ENCODE results near the gene SMPD3.

The SMPD3 gene

GRCh38 chr16:68369168-68369567, 79.1 kb downstream of the SMPD3 start:
- DNase-seq (ENCODE audit: low spot score): no peak

GRCh38 chr16:68368301-68368888, 79.9 kb downstream of the SMPD3 start:
- DNase-seq (ENCODE audit: low spot score): no peak

- DNase-seq (ENCODE audit: low spot score): no peak
These were observed 80.4 kb downstream of the SMPD3 start for GRCh38 chr16:68367891-68368290.

- no peak for DNase-seq (ENCODE audit: low spot score)
These were observed 80.9 kb downstream of the SMPD3 start for GRCh38 chr16:68367440-68367839.

GRCh38 chr16:68367030-68367429, 81.3 kb downstream of the SMPD3 start:
- no peak for DNase-seq (ENCODE audit: low spot score)

- no peak for DNase-seq (ENCODE audit: low spot score)
These were observed 82.2 kb downstream of the SMPD3 start for GRCh38 chr16:68366062-68366461.

- DNase-seq (ENCODE audit: low spot score): peak; percentile 33
These were observed 83.0 kb downstream of the SMPD3 start for GRCh38 chr16:68365167-68365817.

GRCh38 chr16:68364561-68364998, 83.7 kb downstream of the SMPD3 start:
- no peak for DNase-seq (ENCODE audit: low spot score)

GRCh38 chr16:68363658-68364521, 84.4 kb downstream of the SMPD3 start:
- DNase-seq (ENCODE audit: low spot score): no peak

- no peak for DNase-seq (ENCODE audit: low spot score)
These were observed 85.2 kb downstream of the SMPD3 start for GRCh38 chr16:68362947-68363657.

GRCh38 chr16:68362262-68362913, 85.9 kb downstream of the SMPD3 start:
- DNase-seq (ENCODE audit: low spot score): no peak

GRCh38 chr16:68361485-68361884, 86.8 kb downstream of the SMPD3 start:
- no peak for DNase-seq (ENCODE audit: low spot score)

- peak; percentile 20 for DNase-seq (ENCODE audit: low spot score)
These were observed 87.4 kb downstream of the SMPD3 start for GRCh38 chr16:68360956-68361355.

- DNase-seq (ENCODE audit: low spot score): no peak
These were observed 87.8 kb downstream of the SMPD3 start for GRCh38 chr16:68360547-68360946.

GRCh38 chr16:68359398-68360191, 88.7 kb downstream of the SMPD3 start:
- no peak for DNase-seq (ENCODE audit: low spot score)

GRCh38 chr16:68358951-68359350, 89.4 kb downstream of the SMPD3 start:
- DNase-seq (ENCODE audit: low spot score): no peak

GRCh38 chr16:68357923-68358322, 90.4 kb downstream of the SMPD3 start:
- DNase-seq (ENCODE audit: low spot score): no peak

- DNase-seq (ENCODE audit: low spot score): no peak
These were observed 90.8 kb downstream of the SMPD3 start for GRCh38 chr16:68357521-68357922.

- DNase-seq (ENCODE audit: low spot score): no peak
These were observed 91.4 kb downstream of the SMPD3 start for GRCh38 chr16:68356919-68357286.

- DNase-seq (ENCODE audit: low spot score): peak; percentile 22
These were observed 91.9 kb downstream of the SMPD3 start for GRCh38 chr16:68356249-68356918.
